ENCODE data around the gene PTGES3. TPM values are rescaled to one million over a fixed set of nuclear protein-coding genes. Genes with fewer than 3 reads are reported as not detected.

The PTGES3 gene
- total RNA-seq, 4 donors from 2014 or later: 51.7 to 71.2 (median 69.9) TPM

GRCh38 chr12:56636675-56637540 lies 51.2 kb downstream of the PTGES3 start:
- DNase-seq (ENCODE audit: low spot score in 2 of 2): peak; percentile 99 to 100
- H3K27ac ChIP-seq: peak overlapping the region; percentile 90
- H3K4me3 ChIP-seq: peak overlapping the region; percentile 77
- no peaks in the 10 kb centered on the region for H3K9me3 ChIP-seq
- under 1% methylated on average over 12 of the region's 12 CpGs for WGBS
- TF ChIP-seq EP300 (IDR thresholded peaks at IDR 0.05) (no peak), CTCF (IDR thresholded peaks at IDR 0.05) (peak; percentile 61 to 76), POLR2AphosphoS5 (IDR thresholded peaks at IDR 0.05) (peak in 2 of 3 donors; percentile 11 to 35), POLR2A (IDR thresholded peaks at IDR 0.05) (no peak)
- no peaks in the 10 kb centered on the region for H3K27me3 ChIP-seq
- peaks cover 54% of the 10 kb centered on the region for H3K4me1 ChIP-seq
- H3K36me3 ChIP-seq: peaks cover 44% of the 10 kb centered on the region

- WGBS: 1% methylated on average over 20 of the region's 20 CpGs
- Histone ChIP-seq H3K27me3 (no peaks in the 10 kb centered on the region), H3K9me3 (no peaks in the 10 kb centered on the region), H3K4me1 (peaks cover 61% of the 10 kb centered on the region), H3K36me3 (peaks cover 36% of the 10 kb centered on the region), H3K27ac (peak overlapping the region; percentile 90), H3K4me3 (peak overlapping the region; percentile 77)
- peak; percentile 94 to 96 for DNase-seq (ENCODE audit: low spot score in 2 of 2)
- no peak for TF ChIP-seq EP300 (IDR thresholded peaks at IDR 0.05)
- TF ChIP-seq CTCF (IDR thresholded peaks at IDR 0.05): no peak
- peak in 1 of 2 donors; percentile 57 for TF ChIP-seq POLR2A (IDR thresholded peaks at IDR 0.05)
- peak in 1 of 3 donors; percentile 45 for TF ChIP-seq POLR2AphosphoS5 (IDR thresholded peaks at IDR 0.05)
Measured at GRCh38 chr12:56635806-56636674, 52.0 kb downstream of the PTGES3 start.

- Histone ChIP-seq H3K4me1 (peaks cover 70% of the 10 kb centered on the region), H3K27me3 (no peaks in the 10 kb centered on the region), H3K27ac (peak overlapping the region; percentile 90), H3K36me3 (peaks cover 27% of the 10 kb centered on the region), H3K4me3 (peak overlapping the region; percentile 77), H3K9me3 (no peaks in the 10 kb centered on the region)
- DNase-seq (ENCODE audit: low spot score in 2 of 2): peak; percentile 87 to 89
- TF ChIP-seq EP300 (IDR thresholded peaks at IDR 0.05): no peak
- TF ChIP-seq POLR2AphosphoS5 (IDR thresholded peaks at IDR 0.05): no peak
- peak in 1 of 2 donors; percentile 45 for TF ChIP-seq CTCF (IDR thresholded peaks at IDR 0.05)
- peak in 1 of 2 donors; percentile 13 for TF ChIP-seq POLR2A (IDR thresholded peaks at IDR 0.05)
- 0% methylated on average over 32 of the region's 47 CpGs for WGBS
Measured at GRCh38 chr12:56634837-56635791, 53.0 kb downstream of the PTGES3 start.

- no peaks in the 10 kb centered on the region for H3K9me3 ChIP-seq
- WGBS: 2% methylated on average over 25 of the region's 27 CpGs
- H3K27me3 ChIP-seq: no peaks in the 10 kb centered on the region
- peak overlapping the region; percentile 77 for H3K4me3 ChIP-seq
- H3K4me1 ChIP-seq: peaks cover 70% of the 10 kb centered on the region
- no peak for TF ChIP-seq POLR2AphosphoS5 (IDR thresholded peaks at IDR 0.05)
- no peak for TF ChIP-seq POLR2A (IDR thresholded peaks at IDR 0.05)
- no peak for TF ChIP-seq CTCF (IDR thresholded peaks at IDR 0.05)
- no peak for TF ChIP-seq EP300 (IDR thresholded peaks at IDR 0.05)
- DNase-seq (ENCODE audit: low spot score in 2 of 2): peak in 1 of 2 donors; percentile 77
- H3K36me3 ChIP-seq: peaks cover 19% of the 10 kb centered on the region
- peak overlapping the region; percentile 90 for H3K27ac ChIP-seq
Measured at GRCh38 chr12:56634242-56634836, 53.7 kb downstream of the PTGES3 start.
